Measurements from ENCODE around the gene SMIM41.

SMIM41 gene

GRCh38 chr12:52050758-52051541 lies 28.6 kb upstream of the SMIM41 start, which contains the start of gene NR4A1:
TSS of gene NR4A1 (plus strand) at chr12:52051442. CDS start at chr12:52054329, 2,887 bp downstream.
- TF ChIP-seq ZFX (IDR thresholded peaks at IDR 0.05; ENCODE audit: borderline replicate concordance): no peak
- peak; percentile 46 for TF ChIP-seq CTCF (IDR thresholded peaks at IDR 0.05)
- H3K27ac ChIP-seq: peak within 1 kb of the TSS; percentile 85

- TF ChIP-seq CTCF (IDR thresholded peaks at IDR 0.05) (no peak), ZFX (IDR thresholded peaks at IDR 0.05; ENCODE audit: borderline replicate concordance) (no peak)
- peak overlapping the region; percentile 85 for H3K27ac ChIP-seq
These were observed 26.9 kb upstream of the SMIM41 start for GRCh38 chr12:52052468-52053186.

- TF ChIP-seq CTCF (IDR thresholded peaks at IDR 0.05) (no peak), ZFX (IDR thresholded peaks at IDR 0.05; ENCODE audit: borderline replicate concordance) (no peak)
- peak overlapping the region; percentile 85 for H3K27ac ChIP-seq
These were observed 25.8 kb upstream of the SMIM41 start for GRCh38 chr12:52053536-52054209.

- H3K27ac ChIP-seq: 0 out of 2 replicates have a peak overlapping the region, but pooled peaks have one; percentile 85
- no peak for TF ChIP-seq ZFX (IDR thresholded peaks at IDR 0.05; ENCODE audit: borderline replicate concordance)
- no peak for TF ChIP-seq CTCF (IDR thresholded peaks at IDR 0.05)
These were observed 25.2 kb upstream of the SMIM41 start for GRCh38 chr12:52054231-52054832.

- H3K27ac ChIP-seq: no peak overlapping the region
- TF ChIP-seq ZFX (IDR thresholded peaks at IDR 0.05; ENCODE audit: borderline replicate concordance): no peak
- TF ChIP-seq CTCF (IDR thresholded peaks at IDR 0.05): no peak
These were observed 24.4 kb upstream of the SMIM41 start for GRCh38 chr12:52054833-52055730.

All from 22Rv1 (cell line).